SK-N-SH (cell line): Measurements from ENCODE around the gene ARL4D. TPM values are rescaled to one million over a fixed set of nuclear protein-coding genes. Genes with fewer than 3 reads are reported as not detected.
"Not testable (repeated sequence)": the region's sequence is repeated elsewhere in the genome, so short reads cannot be mapped to it uniquely, and the experiment has no call there.

Experiments used
- CTCF ChIA-PET: fragments of 300-600, 350-600 bp; formaldehyde crosslinking; extraction: SDS; loops from one replicate; lab custom pipeline; 2021; lab: Yijun Ruan, JAX
- POLR2A ChIA-PET: fragments of 350-600 bp; sonication (Branson Sonifier 250); formaldehyde crosslinking; extraction: SDS; loops from one replicate; lab custom pipeline; 2020; ENCODE audit warnings: antibody characterized with exemption, inconsistent platforms; lab: Yijun Ruan, JAX
- DNase-seq: peaks from one replicate; pipeline ENCODE4 v3.0.0; 2012
- H2AFZ ChIP-seq: fragments of 200-600 bp; sonication (generic); 2 replicates; pipeline ENCODE4 v1.8.1; 2016; ENCODE audit warnings: antibody characterized with exemption, mild to moderate bottlenecking, low read depth
- H3F3A ChIP-seq: fragments of 200-600 bp; sonication (generic); replicated peaks from 2 replicates; pipeline ENCODE3; 2016; ENCODE audit warnings: antibody characterized with exemption, mild to moderate bottlenecking; ENCODE audit not compliant: insufficient read depth
- H3K27ac ChIP-seq, 2 experiments: fragments of 200-500 bp in 1 of 2; fragments of 200-600 bp in 1 of 2; sonication (Bioruptor generic) in 1 of 2; sonication (generic), shearing (Covaris generic) in 1 of 2; 2 replicates each; pipeline versions ENCODE4 v1.5.1 to v1.6.1; 2014 to 2016; ENCODE audit warnings: low read depth in 2 of 2, inconsistent platforms in 1 of 2, low read length in 1 of 2, mild to moderate bottlenecking in 1 of 2, mixed read lengths in 1 of 2
- H3K27me3 ChIP-seq: fragments of 200-600 bp; sonication (generic), shearing (Covaris generic); 2 replicates; pipeline ENCODE4 v1.6.1; 2016; ENCODE audit warnings: mixed run types; ENCODE audit not compliant: insufficient read depth
- H3K36me3 ChIP-seq, 2 experiments: fragments of 200-500 bp in 1 of 2; fragments of 200-600 bp in 1 of 2; sonication (Bioruptor generic) in 1 of 2; sonication (generic) in 1 of 2; replicated peaks in 1 of 2; 2 replicates each; pipeline versions ENCODE3 to v1.5.1; 2014 to 2016; ENCODE audit warnings: low read length in 1 of 2, mild to moderate bottlenecking in 1 of 2; ENCODE audit not compliant: insufficient read depth in 2 of 2, control insufficient read depth in 1 of 2
- H3K4me1 ChIP-seq, 2 experiments: fragments of 200-500 bp in 1 of 2; fragments of 200-600 bp in 1 of 2; sonication (Bioruptor generic) in 1 of 2; sonication (generic), shearing (Covaris generic) in 1 of 2; 2 replicates each; pipeline versions ENCODE4 v1.5.1 to v1.6.1; 2014 to 2016; ENCODE audit warnings: low read depth in 1 of 2, low read length in 1 of 2, mixed run types in 1 of 2; ENCODE audit not compliant: insufficient read depth in 2 of 2, control insufficient read depth in 1 of 2
- H3K4me2 ChIP-seq: fragments of 200-600 bp; sonication (generic), shearing (Covaris generic); 2 replicates; pipeline ENCODE4 v1.6.1; 2017; ENCODE audit warnings: mixed run types
- H3K4me3 ChIP-seq, 2 experiments: fragments of 200-500 bp in 1 of 2; fragments of 200-600 bp in 1 of 2; sonication (Bioruptor generic) in 1 of 2; sonication (generic), shearing (Covaris generic) in 1 of 2; 2 replicates each; pipeline versions ENCODE4 v1.5.1 to v1.8.1; 2014 to 2016; ENCODE audit warnings: low read depth in 2 of 2, inconsistent platforms in 1 of 2, low read length in 1 of 2, mild to moderate bottlenecking in 1 of 2, mixed read lengths in 1 of 2, moderate library complexity in 1 of 2
- H3K79me2 ChIP-seq: fragments of 200-600 bp; sonication (generic); 2 replicates; pipeline ENCODE4 v1.8.1; 2017; ENCODE audit warnings: mild to moderate bottlenecking; ENCODE audit not compliant: insufficient read depth
- H3K9ac ChIP-seq: fragments of 200-600 bp; sonication (generic); 2 replicates; pipeline ENCODE4 v1.6.1; 2017; ENCODE audit warnings: mixed run types
- H3K9me2 ChIP-seq: fragments of 200-600 bp; sonication (generic); 2 replicates; pipeline ENCODE4 v1.6.1; 2017; ENCODE audit warnings: mixed run types
- H3K9me3 ChIP-seq: fragments of 200-600 bp; sonication (generic); 2 replicates; pipeline ENCODE4 v1.6.1; 2017; ENCODE audit warnings: mixed run types, mild to moderate bottlenecking, moderate library complexity
- H4K20me1 ChIP-seq: fragments of 200-600 bp; sonication (generic); 2 replicates; pipeline ENCODE4 v1.6.1; 2017; ENCODE audit warnings: mild to moderate bottlenecking, mixed run types; ENCODE audit not compliant: insufficient read depth
- GABPA ChIP-seq: IDR thresholded peaks from 2 replicates; pipeline ENCODE4 v1.4.0; 2012; ENCODE audit warnings: low read depth, mild to moderate bottlenecking
- GATA2 ChIP-seq: sonication (generic); formaldehyde crosslinking; IDR thresholded peaks from 2 replicates; pipeline ENCODE4 v1.5.0; 2020; ENCODE audit warnings: mild to moderate bottlenecking, missing genetic modification reagents
- MAX ChIP-seq: IDR thresholded peaks from 2 replicates; pipeline ENCODE4 v1.4.0; 2012; ENCODE audit warnings: low read depth
- MEF2A ChIP-seq: IDR thresholded peaks from 2 replicates; pipeline ENCODE4 v1.4.0; 2012; ENCODE audit warnings: low read depth, borderline replicate concordance
- NFIC ChIP-seq: IDR thresholded peaks from 2 replicates; pipeline ENCODE4 v1.4.0; 2012; ENCODE audit warnings: borderline replicate concordance
- RCOR1 ChIP-seq: fragments of 150-350 bp; IDR thresholded peaks from 2 replicates; pipeline ENCODE4 v1.6.1; 2017; ENCODE audit warnings: antibody characterized with exemption, low read length
- RFX5 ChIP-seq: IDR thresholded peaks from 2 replicates; pipeline ENCODE4 v1.6.1; 2012; ENCODE audit warnings: mild to moderate bottlenecking, improper control_type of control experiment, low read length
- TEAD4 ChIP-seq: IDR thresholded peaks from 2 replicates; pipeline ENCODE4 v1.4.0; 2012; ENCODE audit warnings: mild to moderate bottlenecking, borderline replicate concordance; ENCODE audit not compliant: insufficient read depth
- WGBS: methylation state at CpG from one replicate; pipeline ENCODE4 v1.1.6; 2017; ENCODE audit warnings: low lambda C conversion rate; 5-methylcytosine and 5-hydroxymethylcytosine counted together
- polyA plus RNA-seq, 3 experiments: library from polyadenylated mRNA; depleted of rRNA; stranded (reverse); fragments of >200 nt; gene quantifications; 2 replicates each; pipeline ENCODE4 v1.2.3, GENCODE V29; 2012
- TF ChIP-seq, protein P1 (sequence below): IDR thresholded peaks from 2 replicates; pipeline ENCODE4; 2012
- TF ChIP-seq, protein P2 (sequence below): fragments of 150-350 bp; IDR thresholded peaks from 2 replicates; pipeline ENCODE4 v1.6.1; 2016; ENCODE audit warnings: mild to moderate bottlenecking, low read depth, low read length

The ARL4D gene
- polyA plus RNA-seq, 1 of the 3 experiments (the other 2 are of a cell fraction): 29.5 TPM

DNA sequence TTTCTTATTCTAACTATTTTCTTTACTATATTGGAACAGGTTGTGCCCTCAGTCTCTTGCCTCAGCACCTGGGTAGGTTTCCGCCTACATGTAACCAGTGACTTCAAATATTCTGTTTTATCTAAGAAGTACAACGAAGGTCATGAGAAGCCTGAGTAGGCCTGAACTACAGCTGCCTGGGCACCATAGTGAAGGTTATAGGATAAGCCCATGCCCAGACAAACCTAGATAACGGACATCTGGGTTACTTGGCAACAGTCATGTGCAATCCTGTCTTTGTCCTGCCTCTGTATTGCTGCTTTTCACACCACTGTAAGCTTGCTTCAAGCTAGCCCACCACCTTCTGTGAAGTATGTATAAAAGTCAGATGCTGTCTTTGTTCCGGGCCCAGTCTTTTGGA lies 25.4 kb upstream of the ARL4D start:
- Histone ChIP-seq H3K36me3 (no peaks in the 10 kb centered on the region), H3K27ac (no peak overlapping the region), H3K9me3 (no peaks in the 10 kb centered on the region), H3K27me3 (no peaks in the 10 kb centered on the region), H4K20me1 (no peaks in the 10 kb centered on the region), H3K4me3 (no peak overlapping the region), H3K4me2 (no peak overlapping the region), H3K9ac (no peak overlapping the region), H3K9me2 (no peaks in the 10 kb centered on the region), H3F3A (peaks cover 15% of the 10 kb centered on the region), H2AFZ (no peak overlapping the region), H3K79me2 (no peaks in the 10 kb centered on the region), H3K4me1 (peaks cover under 1 to 3% of the 10 kb centered on the region in 2 experiments; a peak in 2 of 4 replicates)
- WGBS: 88% methylated on average over 4 of the region's 4 CpGs
- no peak for DNase-seq
- no peak for TF ChIP-seq TEAD4
- TF ChIP-seq RCOR1: no peak
- TF ChIP-seq, protein P1, sequence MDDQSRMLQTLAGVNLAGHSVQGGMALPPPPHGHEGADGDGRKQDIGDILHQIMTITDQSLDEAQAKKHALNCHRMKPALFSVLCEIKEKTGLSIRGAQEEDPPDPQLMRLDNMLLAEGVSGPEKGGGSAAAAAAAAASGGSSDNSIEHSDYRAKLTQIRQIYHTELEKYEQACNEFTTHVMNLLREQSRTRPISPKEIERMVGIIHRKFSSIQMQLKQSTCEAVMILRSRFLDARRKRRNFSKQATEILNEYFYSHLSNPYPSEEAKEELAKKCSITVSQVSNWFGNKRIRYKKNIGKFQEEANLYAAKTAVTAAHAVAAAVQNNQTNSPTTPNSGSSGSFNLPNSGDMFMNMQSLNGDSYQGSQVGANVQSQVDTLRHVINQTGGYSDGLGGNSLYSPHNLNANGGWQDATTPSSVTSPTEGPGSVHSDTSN: no peak
- no peak for TF ChIP-seq NFIC
- no peak for TF ChIP-seq RFX5
- TF ChIP-seq, protein P2, sequence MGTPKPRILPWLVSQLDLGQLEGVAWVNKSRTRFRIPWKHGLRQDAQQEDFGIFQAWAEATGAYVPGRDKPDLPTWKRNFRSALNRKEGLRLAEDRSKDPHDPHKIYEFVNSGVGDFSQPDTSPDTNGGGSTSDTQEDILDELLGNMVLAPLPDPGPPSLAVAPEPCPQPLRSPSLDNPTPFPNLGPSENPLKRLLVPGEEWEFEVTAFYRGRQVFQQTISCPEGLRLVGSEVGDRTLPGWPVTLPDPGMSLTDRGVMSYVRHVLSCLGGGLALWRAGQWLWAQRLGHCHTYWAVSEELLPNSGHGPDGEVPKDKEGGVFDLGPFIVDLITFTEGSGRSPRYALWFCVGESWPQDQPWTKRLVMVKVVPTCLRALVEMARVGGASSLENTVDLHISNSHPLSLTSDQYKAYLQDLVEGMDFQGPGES: no peak
- no peak for TF ChIP-seq GATA2 (CRISPR knock-in tag)
- TF ChIP-seq MAX: no peak
- no peak for TF ChIP-seq MEF2A
- TF ChIP-seq GABPA: no peak
- CTCF ChIA-PET: interaction anchor here (1.5 to 1.9 kb wide), 2 partner anchors 20 to 110 kb away, joined by 6 to 8 read pairs; partner anchors contain the start of gene DHX8
- POLR2A ChIA-PET: interaction anchor here (0.8 kb wide), 1 partner anchor 13 kb away, joined by 3 read pairs; no protein-coding TSS in a partner anchor

GRCh38 chr17:43375915-43376314 lies 22.9 kb upstream of the ARL4D start:
- not testable (repeated sequence) for H2AFZ ChIP-seq, H3K27ac ChIP-seq, H3K9ac ChIP-seq, H3K4me2 ChIP-seq, H3K79me2 ChIP-seq, H4K20me1 ChIP-seq, H3K4me3 ChIP-seq, H3K4me1 ChIP-seq, H3F3A ChIP-seq, H3K36me3 ChIP-seq, H3K9me2 ChIP-seq, H3K27me3 ChIP-seq, DNase-seq, H3K9me3 ChIP-seq
- ChIA-PET POLR2A (interaction anchor here (0.6 to 0.8 kb wide), 3 partner anchors 8 to 23 kb away, joined by 3 to 4 read pairs (median 3); no protein-coding TSS in a partner anchor), CTCF (interaction anchor here (0.9 to 1.8 kb wide), 3 partner anchors 19 to 201 kb away, joined by 3 to 6 read pairs (median 4); partner anchors contain the start of gene DHX8)
- WGBS: 91% methylated on average over 4 of the region's 4 CpGs
